HG03521 (cell line): ENCODE data around the gene RPH3AL.
"Not testable (repeated sequence)": the region's sequence is repeated elsewhere in the genome, so short reads cannot be mapped to it uniquely, and the experiment has no call there.

Experiments
- ATAC-seq: cut with Tn5 transposase; IDR thresholded peaks from one replicate; pipeline ENCODE4 v1.9.1; 2021; ENCODE audit warnings: mild to moderate bottlenecking, moderate library complexity; ENCODE audit not compliant: unreplicated experiment

RPH3AL gene

DNA sequence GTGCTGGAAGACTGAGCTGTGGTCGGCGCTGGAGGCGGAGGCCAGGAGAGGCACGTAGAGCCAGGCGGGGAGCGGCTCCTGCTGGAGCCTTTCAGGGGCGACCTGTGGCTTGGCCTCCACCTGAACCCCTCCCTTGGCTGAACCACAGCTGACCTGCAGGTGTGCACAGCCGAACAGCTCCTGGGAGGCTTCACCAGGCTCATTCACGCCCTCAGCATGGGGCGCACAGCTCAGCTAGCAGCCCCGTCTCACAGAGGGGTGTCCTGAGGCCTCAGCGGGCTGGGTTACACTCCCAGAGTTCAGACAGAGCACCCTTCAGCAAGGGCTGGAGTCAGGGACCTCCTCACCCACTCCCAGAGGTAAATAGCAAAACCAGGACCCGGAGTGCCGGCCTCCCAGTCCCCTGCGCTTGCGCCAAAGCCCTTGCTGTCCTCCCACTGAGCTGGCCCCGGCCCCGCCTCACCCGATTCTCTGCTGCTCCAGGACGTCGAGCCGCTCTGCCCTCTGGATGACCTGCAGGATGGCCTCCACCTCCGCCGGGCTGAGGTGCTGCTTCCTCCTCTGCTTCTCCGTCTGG is 31.7 kb downstream of the RPH3AL start:
- ATAC-seq = no peak

DNA sequence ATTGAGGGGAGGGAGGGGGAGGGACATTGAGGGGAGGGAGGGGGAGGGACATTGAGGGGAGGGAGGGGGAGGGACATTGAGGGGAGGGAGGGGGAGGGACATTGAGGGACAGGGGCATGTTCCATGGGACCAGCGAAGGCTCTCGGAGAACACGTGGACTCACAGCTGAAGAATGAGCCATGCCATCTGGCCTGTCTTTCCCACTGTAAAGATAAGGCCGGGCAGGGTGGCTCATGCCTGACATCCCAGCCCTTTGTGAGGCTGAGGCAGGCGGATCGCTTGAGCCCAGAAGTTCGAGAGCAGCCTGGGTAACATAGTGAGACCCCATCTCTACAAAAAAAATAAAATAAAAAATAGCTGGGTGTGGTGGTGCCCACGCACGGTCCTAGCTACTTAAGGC is 32.5 kb downstream of the RPH3AL start:
- no peak for ATAC-seq

DNA sequence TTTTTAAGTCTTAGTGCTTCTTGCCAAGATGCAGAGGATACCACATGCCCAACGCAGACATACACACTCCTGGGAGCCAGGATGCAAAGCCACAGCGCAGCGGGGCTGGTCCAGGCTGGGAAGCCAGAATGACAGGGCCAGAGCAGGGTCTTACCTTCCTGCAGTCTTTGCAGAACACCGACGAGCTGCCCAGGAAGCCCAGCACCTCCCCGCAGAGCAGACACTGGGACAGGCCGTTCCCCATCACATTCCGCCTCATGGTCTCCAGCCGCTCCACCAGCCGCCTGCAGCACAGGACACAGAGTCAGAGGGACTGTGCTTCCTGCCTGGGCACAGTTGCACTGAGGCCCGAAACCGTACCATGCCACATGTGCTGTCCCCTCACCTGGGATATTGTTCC is 33.3 kb downstream of the RPH3AL start:
- no peak for ATAC-seq

DNA sequence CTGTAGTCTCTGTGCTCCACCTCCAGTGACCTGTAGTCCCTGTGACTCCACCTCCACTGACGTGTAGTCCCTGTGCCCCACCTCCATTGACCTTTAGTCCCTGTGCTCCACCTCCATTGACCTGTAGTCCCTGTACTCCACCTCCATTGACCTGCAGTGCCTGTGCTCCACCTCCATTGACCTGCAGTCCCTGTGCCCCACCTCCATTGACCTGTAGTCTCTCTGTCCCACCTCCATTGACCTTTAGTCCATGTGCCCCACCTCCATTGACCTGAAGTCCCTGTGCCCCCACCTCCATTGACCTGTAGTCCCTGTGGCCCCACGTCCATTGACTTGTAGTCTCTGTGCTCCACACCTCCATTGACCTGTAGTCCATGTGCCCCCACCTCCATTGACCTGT is 35.5 kb downstream of the RPH3AL start:
- ATAC-seq = not testable (repeated sequence)

DNA sequence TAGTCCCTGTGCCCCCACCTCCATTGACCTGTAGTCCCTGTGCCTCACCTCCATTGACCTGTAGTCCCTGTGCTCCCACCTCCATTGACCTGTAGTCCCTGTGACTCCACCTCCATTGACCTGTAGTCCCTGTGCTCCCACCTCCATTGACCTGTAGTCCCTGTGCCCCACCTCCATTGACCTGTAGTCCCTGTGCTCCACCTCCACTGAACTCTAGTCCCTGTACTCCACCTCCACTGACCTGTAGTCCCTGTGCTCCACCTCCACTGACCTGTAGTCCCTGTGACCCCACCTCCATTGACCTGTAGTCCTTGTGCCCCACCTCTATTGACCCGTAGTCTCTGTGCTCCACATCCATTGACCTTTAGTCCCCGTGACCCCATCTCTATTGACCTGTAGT is 37.2 kb downstream of the RPH3AL start:
- not testable (repeated sequence) for ATAC-seq

DNA sequence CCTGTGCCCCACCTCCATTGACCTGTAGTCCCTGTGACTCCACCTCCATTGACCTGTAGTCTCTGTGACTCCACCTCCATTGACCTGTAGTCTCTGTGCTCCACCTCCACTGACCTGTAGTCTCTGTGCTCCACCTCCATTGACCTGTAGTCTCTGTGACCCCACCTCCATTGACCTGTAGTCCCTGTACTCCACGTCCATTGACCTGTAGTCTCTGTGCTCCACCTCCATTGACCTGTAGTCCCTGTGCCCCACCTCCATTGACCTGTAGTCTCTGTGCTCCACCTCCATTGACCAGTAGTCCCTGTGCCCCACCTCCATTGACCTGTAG is 38.0 kb downstream of the RPH3AL start:
- ATAC-seq = not testable (repeated sequence)

DNA sequence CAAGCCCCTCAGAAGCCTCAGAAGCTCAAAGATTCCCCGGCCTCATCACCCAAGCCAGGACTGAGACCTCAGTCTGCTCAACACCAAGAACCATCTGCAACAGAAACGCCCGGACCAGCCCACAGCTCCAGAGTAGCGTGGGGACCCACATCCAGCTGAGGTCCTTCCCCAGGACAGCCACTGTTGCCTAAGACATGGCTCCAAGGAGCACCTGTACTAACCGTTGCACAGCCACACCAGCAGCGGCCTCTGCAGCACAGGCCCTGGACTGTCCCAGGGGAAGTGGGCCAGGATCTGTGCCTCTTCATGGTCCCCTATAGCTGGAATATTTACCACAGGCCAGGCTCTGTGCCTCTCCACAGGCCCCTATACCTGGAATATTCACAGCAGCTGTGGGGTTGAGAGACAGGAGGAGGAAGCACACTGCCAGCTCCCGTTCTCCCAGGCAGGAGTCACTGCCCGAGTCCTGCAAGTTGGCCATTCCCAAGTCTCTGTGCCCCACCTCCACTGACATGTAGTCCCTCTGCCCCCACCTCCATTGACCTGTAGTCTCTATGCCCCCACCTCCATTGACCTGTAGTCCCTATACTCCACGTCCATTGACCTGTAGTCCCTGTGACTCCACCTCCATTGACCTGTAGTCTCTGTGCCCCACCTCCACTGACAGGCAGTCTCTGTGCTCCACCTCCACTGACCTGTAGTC is 38.5 kb downstream of the RPH3AL start:
- ATAC-seq = no peak

DNA sequence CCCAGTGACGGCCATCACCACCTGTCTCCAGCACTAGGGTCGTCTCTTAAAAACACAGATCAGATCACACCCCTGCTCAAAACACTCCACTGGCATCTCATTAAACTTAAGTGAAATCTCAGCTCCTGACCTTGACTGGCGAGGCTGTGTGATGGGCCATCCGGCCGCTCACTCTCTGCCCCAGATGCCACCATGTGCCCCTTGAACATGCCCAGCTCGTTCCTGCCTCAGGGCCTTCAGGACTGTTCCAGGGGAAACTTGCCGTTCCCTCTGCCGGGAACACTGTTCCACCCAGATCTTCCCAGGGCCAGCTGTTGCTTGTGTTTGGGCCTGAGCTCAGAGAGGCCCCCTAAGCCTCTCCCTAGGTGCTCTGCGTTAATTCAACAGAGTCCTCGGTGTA is 39.4 kb downstream of the RPH3AL start:
- no peak for ATAC-seq

DNA sequence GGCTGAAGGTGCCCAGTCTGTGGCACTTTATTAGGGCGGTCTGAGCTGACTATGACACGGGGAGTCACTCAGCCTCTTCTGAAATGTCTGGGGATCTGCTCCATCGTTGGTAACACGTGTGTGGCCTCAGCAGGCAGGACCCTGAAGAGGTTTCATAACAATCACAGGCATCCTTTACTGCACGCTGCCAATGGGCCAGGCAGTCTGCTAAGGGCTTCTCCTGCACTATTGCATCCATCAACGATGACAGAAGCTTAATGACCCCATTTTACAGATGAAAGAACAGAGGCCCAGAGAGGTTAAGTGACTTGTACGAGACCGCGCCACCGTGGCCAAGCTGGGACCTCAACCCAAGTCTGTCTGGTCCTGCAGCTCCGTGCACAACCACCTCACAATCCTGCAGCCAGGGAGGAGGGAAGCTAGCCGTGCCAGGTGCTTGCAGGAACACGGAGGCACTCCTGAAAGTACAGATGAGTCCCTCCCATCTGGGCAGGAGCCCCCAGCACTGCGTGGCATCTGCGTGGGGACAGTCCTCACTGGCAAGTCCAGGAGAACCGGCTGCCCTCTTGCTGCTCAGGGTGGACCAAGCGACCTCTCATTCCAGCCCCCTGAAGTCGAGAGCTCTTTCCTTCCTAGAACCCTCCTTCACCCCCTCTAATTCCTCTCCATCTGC is 40.0 kb downstream of the RPH3AL start:
- ATAC-seq = no peak

DNA sequence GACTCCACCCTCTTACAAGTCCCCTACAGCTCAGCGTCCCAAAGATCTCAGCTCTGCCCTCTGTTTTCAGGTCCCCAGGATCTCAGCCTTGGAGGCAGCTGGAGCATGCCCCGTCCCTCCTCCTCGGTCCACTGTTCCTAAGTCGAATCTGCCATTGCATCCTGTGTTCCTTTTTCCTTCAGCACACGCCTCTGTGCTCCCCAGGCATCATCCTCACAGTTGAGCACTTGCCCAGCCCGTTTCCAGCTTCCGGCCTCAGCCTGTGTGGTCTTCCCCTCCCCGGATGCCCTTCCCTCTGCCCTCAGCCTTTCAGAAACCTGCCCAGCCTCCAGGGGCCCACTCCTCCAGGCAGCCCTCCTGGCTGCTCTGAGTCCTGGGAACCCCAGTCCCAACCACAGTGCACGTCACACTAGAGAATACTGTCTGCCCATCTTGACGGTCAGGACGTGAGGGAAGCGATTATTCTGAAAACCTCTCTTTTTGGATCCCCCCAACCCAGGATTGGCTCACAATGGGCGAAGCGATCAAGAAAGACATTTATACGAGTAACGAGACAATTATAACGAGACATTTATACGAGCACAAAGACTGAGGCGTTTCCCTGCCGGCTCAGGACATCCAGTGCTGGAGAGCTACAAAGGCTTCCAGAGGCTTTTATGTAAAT is 41.4 kb downstream of the RPH3AL start:
- ATAC-seq = no peak

DNA sequence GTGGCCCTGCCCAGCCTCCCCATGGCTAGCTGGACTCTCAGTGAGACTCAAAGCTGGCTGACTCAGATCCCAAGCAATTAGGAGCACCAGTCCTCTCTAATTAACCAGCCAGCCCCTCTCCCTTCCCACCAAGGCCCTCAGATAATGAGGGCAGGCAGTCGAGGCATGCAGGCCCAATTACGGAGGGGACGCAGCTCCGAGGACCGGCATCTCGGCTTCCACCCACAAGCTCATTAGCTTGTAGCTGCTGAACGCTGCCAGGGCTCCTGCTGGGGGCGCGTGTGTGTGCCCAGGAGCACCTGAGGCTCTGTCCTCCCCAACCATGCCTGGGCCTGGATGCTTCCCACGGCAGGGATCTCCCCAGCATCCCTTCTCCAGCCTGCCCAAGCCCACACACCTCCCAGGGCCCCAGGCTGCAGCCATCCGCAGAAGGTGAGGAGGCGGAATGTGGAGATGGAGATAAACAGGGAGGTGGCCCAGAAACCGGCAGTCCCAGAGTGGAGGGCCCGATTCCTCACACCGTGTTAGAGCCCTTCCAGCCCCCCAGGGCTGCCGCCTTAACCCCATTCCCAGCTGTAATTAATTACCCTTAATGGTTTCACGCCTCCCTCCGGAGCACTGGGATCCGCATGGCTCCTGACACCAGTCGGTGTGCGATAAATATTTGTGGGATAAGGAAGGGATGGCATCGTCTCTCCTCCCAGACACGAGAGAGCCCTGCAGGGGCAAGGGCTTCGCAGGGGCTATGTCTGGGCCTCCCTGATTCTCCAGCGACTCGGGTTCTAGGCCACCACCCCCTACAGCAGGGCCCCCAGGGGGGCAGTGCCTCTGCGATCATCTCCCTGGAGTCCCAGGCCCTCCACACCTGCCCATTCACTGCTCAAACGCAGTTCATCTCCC is 42.2 kb downstream of the RPH3AL start:
- ATAC-seq = no peak

DNA sequence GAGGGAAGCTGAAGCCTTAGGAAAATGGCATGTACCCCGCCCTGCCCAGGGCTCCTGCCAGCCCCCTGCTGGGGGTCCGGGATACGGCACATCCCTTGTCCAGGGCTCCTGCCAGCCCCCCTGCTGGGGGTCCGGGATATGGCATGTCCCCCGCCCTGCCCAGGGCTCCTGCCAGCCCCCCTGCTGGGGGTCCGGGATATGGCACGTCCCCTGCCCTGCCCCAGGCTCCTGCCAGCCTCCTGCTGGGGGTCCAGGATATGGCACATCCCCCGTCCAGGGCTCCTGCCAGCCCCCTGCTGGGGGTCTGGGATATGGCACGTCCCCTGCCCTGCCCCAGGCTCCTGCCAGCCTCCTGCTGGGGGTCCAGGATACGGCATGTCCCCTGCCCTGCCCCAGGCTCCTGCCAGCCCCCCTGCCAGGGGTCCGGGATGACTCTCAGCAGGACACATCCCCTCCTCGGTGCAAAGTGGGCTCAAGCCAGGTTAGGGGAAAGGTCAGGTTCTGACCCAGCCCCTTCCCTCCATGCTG is 43.2 kb downstream of the RPH3AL start:
- ATAC-seq = no peak

DNA sequence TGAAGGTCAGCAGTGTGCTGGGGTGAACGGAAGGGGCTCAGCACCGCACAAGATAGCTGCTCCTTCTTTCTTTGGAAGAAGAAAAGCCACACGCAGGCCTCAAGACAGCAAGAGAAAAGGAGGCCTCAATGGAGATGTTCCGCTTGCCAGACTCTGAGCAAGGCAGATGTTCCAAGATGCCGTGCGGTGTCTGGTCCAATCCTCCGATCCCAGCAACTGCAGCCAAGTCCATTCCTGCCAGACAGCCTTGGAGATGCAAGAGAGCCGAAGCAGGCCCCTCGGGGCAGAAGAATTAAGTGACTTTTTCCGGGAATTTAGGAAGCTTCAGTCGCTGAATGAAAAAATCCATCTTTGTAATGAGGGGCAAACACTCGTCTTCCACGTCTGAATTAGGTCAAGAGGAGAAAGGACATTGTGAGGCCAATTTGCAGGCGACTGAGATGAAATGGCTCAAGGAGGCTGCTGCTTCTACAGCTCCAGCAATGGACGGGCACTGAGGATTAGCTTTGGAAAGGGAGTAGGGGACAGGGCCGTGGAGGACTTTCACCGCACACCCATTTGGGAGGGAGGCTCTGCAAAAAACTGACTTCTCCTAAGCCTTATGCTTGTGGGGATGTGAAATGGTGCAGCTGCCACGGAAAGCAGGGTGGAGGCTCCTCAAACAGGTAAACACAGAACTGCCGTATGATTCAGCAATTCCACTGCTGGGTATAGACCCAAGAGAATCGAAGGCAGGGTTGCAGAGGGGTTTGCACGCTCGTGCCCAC is 44.7 kb downstream of the RPH3AL start:
- no peak for ATAC-seq

DNA sequence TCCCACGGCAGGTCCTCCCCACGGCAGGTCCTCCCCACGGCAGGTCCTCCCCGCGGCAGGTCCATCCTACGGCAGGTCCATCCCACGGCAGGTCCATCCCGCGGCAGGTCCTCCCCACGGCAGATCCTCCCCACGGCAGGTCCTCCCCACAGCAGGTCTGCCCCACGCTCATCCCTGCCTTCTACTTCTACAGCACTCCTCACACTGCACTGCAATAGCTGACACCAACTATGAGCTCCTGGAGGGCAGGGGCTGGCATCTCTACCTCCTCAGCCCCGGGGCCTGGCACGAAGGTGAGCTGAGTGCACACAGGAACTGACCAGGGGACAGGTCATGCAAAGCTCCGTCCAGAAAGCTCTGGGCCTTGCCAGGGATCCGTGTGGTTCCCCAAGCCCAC is 45.3 kb downstream of the RPH3AL start:
- no peak for ATAC-seq

DNA sequence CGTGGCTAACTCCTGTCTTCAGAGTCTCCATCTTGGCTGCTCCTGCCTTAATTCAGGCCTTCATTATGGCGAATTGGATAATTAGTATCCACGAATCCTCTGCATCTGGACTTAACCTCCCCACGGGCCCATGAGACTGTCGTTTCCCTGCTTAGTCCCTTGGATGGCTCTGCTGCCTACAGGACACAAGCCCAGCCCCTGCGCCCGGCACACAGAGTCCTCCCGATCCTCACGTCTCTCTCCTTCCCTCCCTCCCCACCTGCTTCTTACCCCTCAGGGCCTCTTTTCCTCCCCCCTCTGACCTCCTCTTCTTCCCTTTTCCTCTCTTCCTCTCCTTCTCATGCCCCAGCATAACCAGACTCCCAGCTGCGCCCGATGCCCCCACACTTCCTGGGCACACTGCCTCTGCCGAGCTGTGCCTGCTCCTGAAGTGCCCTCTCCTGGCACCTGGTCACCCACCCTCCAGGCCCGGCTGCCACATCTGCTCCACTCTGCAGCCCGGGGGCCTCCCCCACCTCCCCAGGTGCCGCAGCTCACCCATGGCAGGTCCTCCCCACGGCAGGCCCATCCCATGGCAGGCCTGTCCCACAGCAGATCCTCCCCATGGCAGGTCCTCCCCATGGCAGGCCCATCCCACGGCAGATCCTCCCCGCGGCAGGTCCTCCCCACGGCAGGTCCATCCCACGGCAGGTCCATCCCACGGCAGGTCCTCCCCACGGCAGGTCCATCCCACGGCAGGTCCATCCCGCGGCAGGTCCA is 45.9 kb downstream of the RPH3AL start:
- ATAC-seq = no peak

DNA sequence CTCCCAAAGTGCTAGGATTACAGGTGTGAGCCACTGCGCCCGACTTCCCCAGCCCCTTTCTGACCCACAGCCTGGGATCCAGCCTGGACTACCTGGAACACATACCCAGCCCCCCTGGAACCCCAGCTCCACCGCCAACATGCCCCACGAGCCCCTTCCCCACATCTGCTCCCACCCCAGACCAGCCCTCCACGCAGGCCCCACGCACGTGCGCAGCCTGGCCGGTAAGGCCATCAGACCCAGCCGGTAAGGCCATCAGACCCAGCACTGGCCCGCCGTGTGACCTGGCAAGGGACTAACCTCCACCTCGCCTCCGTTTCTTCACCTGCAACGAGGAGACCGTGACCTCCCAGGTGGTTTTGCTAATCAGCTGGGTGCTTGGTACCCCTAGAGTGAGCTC is 46.5 kb downstream of the RPH3AL start:
- no peak for ATAC-seq

DNA sequence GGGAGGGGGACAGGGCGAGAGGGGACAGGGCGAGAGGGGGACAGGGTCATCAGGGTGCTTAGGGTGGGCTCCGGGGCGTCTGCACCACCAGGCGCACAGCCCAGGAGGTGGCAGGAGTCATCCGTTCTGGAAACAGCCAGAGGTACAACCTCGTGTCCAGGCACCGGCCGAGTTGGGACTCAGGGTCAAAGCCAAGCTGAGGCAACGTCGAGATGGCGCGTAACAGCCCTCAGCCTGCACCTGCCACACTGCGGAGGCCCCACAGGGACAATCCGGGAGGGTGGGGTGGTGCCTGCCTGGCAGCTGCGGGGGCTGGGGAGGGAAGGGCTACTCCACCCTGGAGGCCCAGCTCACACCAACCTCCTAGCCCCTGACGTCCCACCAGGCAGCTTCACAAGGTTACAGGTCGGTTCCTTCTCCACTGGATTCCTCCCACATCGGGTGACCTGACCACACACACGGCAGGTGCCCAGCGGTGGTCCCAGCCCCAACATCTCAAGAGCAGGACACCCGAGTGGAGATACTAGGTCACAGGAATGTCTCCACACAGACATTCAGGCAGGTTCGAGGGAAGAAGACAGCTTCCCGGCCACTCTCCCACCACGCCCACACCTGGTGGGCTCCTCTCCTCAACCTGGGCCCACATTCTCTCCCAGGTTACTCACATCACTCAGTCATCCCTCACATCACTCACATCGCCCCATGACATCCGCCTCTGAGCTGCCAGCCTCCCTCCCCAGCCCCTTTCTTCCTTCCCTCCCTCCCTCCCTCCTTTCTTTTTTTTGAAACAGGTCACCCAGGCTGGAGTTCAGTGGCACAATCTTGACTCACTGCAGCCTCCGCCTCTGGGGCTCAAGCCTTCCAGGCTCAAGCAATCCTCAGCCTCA is 47.3 kb downstream of the RPH3AL start:
- no peak for ATAC-seq

DNA sequence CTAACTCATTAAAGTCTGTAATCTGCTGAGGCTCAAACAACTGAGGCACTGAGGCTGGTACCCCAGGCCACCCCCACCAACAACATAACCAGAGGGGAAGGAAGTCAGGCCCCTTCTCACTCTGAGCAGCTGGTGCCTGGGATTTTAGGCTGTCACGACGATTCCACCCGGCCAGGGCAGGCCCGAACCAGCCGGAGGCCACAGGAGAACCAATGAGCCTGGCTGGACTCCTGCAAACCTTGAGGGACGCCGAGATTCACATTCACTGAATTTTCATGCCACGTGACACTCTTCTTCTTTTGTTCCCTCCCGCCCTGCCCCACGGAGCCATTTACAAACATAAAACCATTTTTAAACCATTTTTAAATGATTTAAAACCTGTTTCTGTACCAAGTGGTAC is 48.1 kb downstream of the RPH3AL start:
- no peak for ATAC-seq
